Right lobe of liver (tissue), 4 donors: ENCODE measurements around the gene RPS6KC1.

Experiments
- CTCF ChIP-seq, 4 donors: fragments of 200-600 bp in 3 of 4; fragments of 450-650 bp in 1 of 4; IDR thresholded peaks; one replicate each; pipeline versions ENCODE4 v1.5.1 to v1.8.0; 2016 to 2022; ENCODE audit warnings: antibody characterized with exemption in 4 of 4, mild to moderate bottlenecking in 2 of 4
- POLR2A ChIP-seq: fragments of 450-650 bp; IDR thresholded peaks from one replicate; pipeline ENCODE4 v1.6.1; 2017; ENCODE audit warnings: antibody characterized with exemption, mild to moderate bottlenecking
- donor health status: DM: no; HTN: no; CAD: no.
- donor health status: DM: no; HTN: no; CAD: no.
- donor health status: DM: no; HTN: yes; CAD: no.

DNA sequence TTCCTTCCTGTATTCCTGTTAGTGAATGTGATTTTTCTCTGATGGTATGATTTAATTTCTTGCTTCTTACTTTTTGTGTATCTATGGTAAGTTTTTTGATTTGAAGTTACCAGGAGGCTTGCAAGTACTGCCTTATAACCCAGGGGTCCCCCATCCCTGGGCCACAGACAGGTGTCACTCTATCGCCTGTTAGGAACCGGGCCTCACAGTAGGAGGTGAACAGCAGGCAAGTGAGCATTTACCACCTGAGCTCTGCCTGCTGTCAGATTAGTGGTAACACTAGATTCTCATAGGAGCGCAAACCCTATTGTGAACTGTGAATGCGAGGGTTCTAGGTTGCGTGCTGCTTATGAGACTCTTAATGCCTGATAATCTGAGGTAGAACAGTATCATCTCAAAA, 143.3 kb downstream of the RPS6KC1 start:
- no peak for TF ChIP-seq POLR2A
- TF ChIP-seq CTCF (IDR thresholded peaks at IDR 0.05) = no peak
